ENCODE measurements around the gene EPHA5.

DNA sequence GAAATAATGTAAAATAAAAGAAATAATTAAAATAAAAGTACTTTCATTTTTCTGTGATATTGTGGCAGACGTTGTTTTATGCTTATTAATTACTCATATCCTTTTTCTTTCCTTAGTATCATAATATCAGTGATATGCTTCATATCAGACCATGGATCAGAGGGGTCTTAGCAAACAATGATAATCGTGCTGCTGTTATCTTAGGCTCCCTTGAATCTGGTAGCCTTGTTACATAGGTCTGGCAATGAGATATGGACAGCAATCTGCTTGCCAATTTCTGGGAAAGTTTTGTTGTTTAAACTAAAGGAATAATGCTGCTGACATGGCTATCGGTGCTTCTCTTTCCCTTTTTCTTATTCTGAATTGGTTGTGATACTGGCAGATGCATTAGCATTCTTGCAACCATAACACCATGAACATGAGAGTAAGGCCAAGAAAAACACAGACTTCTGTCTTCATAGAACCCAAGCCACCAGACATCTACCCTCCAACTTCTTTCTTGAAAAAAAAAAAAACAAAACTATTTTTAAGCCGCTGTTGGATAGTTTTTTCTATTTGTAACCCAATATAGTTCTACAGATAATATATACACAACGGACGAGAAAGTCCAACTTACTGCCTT lies 16.4 kb downstream of the EPHA5 start:
- TF ChIP-seq POLR2A (IDR thresholded peaks at IDR 0.05) = no peak
- TF ChIP-seq, protein P1, sequence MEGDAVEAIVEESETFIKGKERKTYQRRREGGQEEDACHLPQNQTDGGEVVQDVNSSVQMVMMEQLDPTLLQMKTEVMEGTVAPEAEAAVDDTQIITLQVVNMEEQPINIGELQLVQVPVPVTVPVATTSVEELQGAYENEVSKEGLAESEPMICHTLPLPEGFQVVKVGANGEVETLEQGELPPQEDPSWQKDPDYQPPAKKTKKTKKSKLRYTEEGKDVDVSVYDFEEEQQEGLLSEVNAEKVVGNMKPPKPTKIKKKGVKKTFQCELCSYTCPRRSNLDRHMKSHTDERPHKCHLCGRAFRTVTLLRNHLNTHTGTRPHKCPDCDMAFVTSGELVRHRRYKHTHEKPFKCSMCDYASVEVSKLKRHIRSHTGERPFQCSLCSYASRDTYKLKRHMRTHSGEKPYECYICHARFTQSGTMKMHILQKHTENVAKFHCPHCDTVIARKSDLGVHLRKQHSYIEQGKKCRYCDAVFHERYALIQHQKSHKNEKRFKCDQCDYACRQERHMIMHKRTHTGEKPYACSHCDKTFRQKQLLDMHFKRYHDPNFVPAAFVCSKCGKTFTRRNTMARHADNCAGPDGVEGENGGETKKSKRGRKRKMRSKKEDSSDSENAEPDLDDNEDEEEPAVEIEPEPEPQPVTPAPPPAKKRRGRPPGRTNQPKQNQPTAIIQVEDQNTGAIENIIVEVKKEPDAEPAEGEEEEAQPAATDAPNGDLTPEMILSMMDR (IDR thresholded peaks at IDR 0.05) = no peak

Data from sigmoid colon (tissue), 3 donors.